SHP77 (cell line): ENCODE measurements around the gene CTDNEP1.

Experiments
- DNase-seq, 2 experiments: peaks; one replicate each; lab custom pipeline; 2025; lab: John Stamatoyannopoulos, UW

Gene CTDNEP1

GRCh38 chr17:7251661-7252175, at the start of gene CTDNEP1:
Gene CTDNEP1 (minus strand): TSS chr17:7251734. CDS start chr17:7251296, 438 bp downstream.
- peak; percentile 99 to 100 for DNase-seq

GRCh38 chr17:7296189-7296861, 44.8 kb upstream of the CTDNEP1 start:
- DNase-seq = peak; percentile 81 to 92

- DNase-seq = no peak
These were observed 44.0 kb upstream of the CTDNEP1 start for GRCh38 chr17:7295230-7296180.

GRCh38 chr17:7294614-7295153, 43.1 kb upstream of the CTDNEP1 start, which contains the start of gene YBX2:
Gene YBX2 (minus strand): TSS chr17:7294639. CDS start chr17:7294500, 139 bp downstream.
- DNase-seq = peak; percentile 48 to 71

- DNase-seq = no peak
These were observed 42.5 kb upstream of the CTDNEP1 start for GRCh38 chr17:7293816-7294613.

GRCh38 chr17:7293159-7293558, 41.6 kb upstream of the CTDNEP1 start:
- no peak for DNase-seq

GRCh38 chr17:7292729-7293128, 41.2 kb upstream of the CTDNEP1 start:
- no peak for DNase-seq

GRCh38 chr17:7292194-7292593, 40.7 kb upstream of the CTDNEP1 start:
- no peak for DNase-seq

GRCh38 chr17:7290685-7291084, 39.2 kb upstream of the CTDNEP1 start:
- no peak for DNase-seq

GRCh38 chr17:7290166-7290565, 38.6 kb upstream of the CTDNEP1 start:
- no peak for DNase-seq

- DNase-seq = no peak
These were observed 37.9 kb upstream of the CTDNEP1 start for GRCh38 chr17:7289256-7290032.

GRCh38 chr17:7285679-7286078, 34.1 kb upstream of the CTDNEP1 start:
- DNase-seq = no peak

GRCh38 chr17:7284911-7285310, 33.4 kb upstream of the CTDNEP1 start:
- no peak for DNase-seq

- no peak for DNase-seq
These were observed 32.1 kb upstream of the CTDNEP1 start for GRCh38 chr17:7283471-7284216.

- DNase-seq = no peak
These were observed 31.3 kb upstream of the CTDNEP1 start for GRCh38 chr17:7282752-7283321.

- no peak for DNase-seq
These were observed 30.6 kb upstream of the CTDNEP1 start for GRCh38 chr17:7281953-7282751.

- peak; percentile 98 for DNase-seq
These were observed 29.8 kb upstream of the CTDNEP1 start, which contains the start of gene SLC2A4 for GRCh38 chr17:7281074-7281952. Gene SLC2A4 (plus strand): TSS chr17:7281718. CDS start chr17:7281935, 217 bp downstream.
